HEK293 (cell line): ENCODE data around the gene GAS7.
A peak's percentile ranks its signal among the peaks of the same experiment; 100 is the strongest.

Experiments
- CTCF ChIA-PET: fragments of 350-600 bp; formaldehyde crosslinking; extraction: SDS; loops from one replicate; lab custom pipeline; 2021; ENCODE audit warnings: antibody characterized with exemption; lab: Yijun Ruan, JAX
- POLR2A ChIA-PET: fragments of 300-600 bp; formaldehyde crosslinking; extraction: SDS; loops from one replicate; lab custom pipeline; 2020; ENCODE audit warnings: antibody characterized with exemption, inconsistent platforms; lab: Yijun Ruan, JAX
- H3K27ac ChIP-seq: fragments of 200-500 bp; sonication (Bioruptor generic); 2 replicates; pipeline ENCODE4 v1.5.1; 2014; ENCODE audit warnings: low read depth, low read length, control low read depth, inconsistent platforms; ENCODE audit errors: extremely low read depth
- H3K36me3 ChIP-seq, 2 experiments: fragments of 200-500 bp in 1 of 2; sonication (Bioruptor generic) in 1 of 2; 1 replicate in 1 of 2; 2 replicates in 1 of 2; pipeline ENCODE4 v1.5.1; 2014 to 2017; ENCODE audit warnings: inconsistent platforms in 2 of 2, low read length in 2 of 2; ENCODE audit not compliant: control insufficient read depth in 2 of 2, insufficient read depth in 1 of 2
- H3K4me1 ChIP-seq: fragments of 200-500 bp; sonication (Bioruptor generic); 2 replicates; pipeline ENCODE4 v1.5.1; 2014; ENCODE audit warnings: mild to moderate bottlenecking, low read length, inconsistent platforms; ENCODE audit not compliant: control insufficient read depth, insufficient read depth
- H3K4me3 ChIP-seq: 2 replicates; pipeline ENCODE4 v1.5.1; 2011; ENCODE audit warnings: low read depth, mild to moderate bottlenecking, control low read depth, low read length, moderate library complexity
- H3K9me3 ChIP-seq: fragments of 200-500 bp; sonication (Bioruptor generic); 2 replicates; pipeline ENCODE4 v1.5.1; 2014; ENCODE audit warnings: low read depth, low read length, inconsistent platforms; ENCODE audit not compliant: control insufficient read depth, insufficient read depth
- KLF16 ChIP-seq: fragments of 450-650 bp; formaldehyde crosslinking; IDR thresholded peaks from 2 replicates; pipeline ENCODE4 v1.5.1; 2017; ENCODE audit warnings: missing biosample characterization, missing genetic modification characterization
- SP7 ChIP-seq: fragments of 450-650 bp; formaldehyde crosslinking; IDR thresholded peaks from 2 replicates; pipeline ENCODE4 v1.5.1; 2016; ENCODE audit warnings: missing biosample characterization, missing genetic modification characterization
- ZBTB21 ChIP-seq: fragments of 450-650 bp; formaldehyde crosslinking; IDR thresholded peaks from 2 replicates; pipeline ENCODE4 v1.5.1; 2017; ENCODE audit warnings: missing biosample characterization, missing genetic modification characterization
- ZFHX2 ChIP-seq: fragments of 450-650 bp; formaldehyde crosslinking; conservative IDR thresholded peaks from 2 replicates; pipeline ENCODE4 v1.5.1; 2016; ENCODE audit warnings: missing biosample characterization, missing genetic modification characterization
- ZNF10 ChIP-seq: fragments of 450-650 bp; formaldehyde crosslinking; IDR thresholded peaks from 2 replicates; pipeline ENCODE4 v1.5.1; 2017; ENCODE audit warnings: missing biosample characterization, missing genetic modification characterization
- ZNF184 ChIP-seq: fragments of 450-650 bp; IDR thresholded peaks from 2 replicates; pipeline ENCODE4 v1.5.1; 2018; ENCODE audit warnings: missing biosample characterization, mild to moderate bottlenecking, missing genetic modification characterization
- ZNF19 ChIP-seq: fragments of 450-650 bp; formaldehyde crosslinking; IDR thresholded peaks from 2 replicates; pipeline ENCODE4; 2016; ENCODE audit warnings: missing biosample characterization, missing genetic modification characterization, low read depth
- ZNF280D ChIP-seq: fragments of 450-650 bp; formaldehyde crosslinking; IDR thresholded peaks from 2 replicates; pipeline ENCODE4 v1.5.1; 2016; ENCODE audit warnings: missing biosample characterization, missing genetic modification characterization
- ZNF544 ChIP-seq: fragments of 450-650 bp; formaldehyde crosslinking; IDR thresholded peaks from 2 replicates; pipeline ENCODE4 v1.5.0; 2017; ENCODE audit warnings: missing biosample characterization, missing genetic modification characterization
- TF ChIP-seq, protein P1 (sequence below): fragments of 450-650 bp; formaldehyde crosslinking; IDR thresholded peaks from 2 replicates; pipeline ENCODE4 v1.5.1; 2016; ENCODE audit warnings: missing biosample characterization, missing genetic modification characterization
- TF ChIP-seq, protein P2 (sequence below): fragments of 450-650 bp; formaldehyde crosslinking; IDR thresholded peaks from 2 replicates; pipeline ENCODE4 v1.5.1; 2016; ENCODE audit warnings: missing biosample characterization, missing genetic modification characterization

Gene GAS7

GRCh38 chr17:9976283-9977179 lies 221.9 kb downstream of the GAS7 start:
- H3K36me3 ChIP-seq, result no peaks in the 10 kb centered on the region
- POLR2A ChIA-PET, result no interaction called here
- H3K4me3 ChIP-seq, result no peak overlapping the region
- H3K9me3 ChIP-seq, result no peaks in the 10 kb centered on the region
- TF ChIP-seq ZNF19 (tag by site-specific recombination) (no peak), SP7 (tag by site-specific recombination) (no peak), ZFHX2 (tag by site-specific recombination) (no peak), ZNF10 (tag by site-specific recombination) (no peak), ZBTB21 (tag by site-specific recombination) (no peak)
- TF ChIP-seq, protein P1, sequence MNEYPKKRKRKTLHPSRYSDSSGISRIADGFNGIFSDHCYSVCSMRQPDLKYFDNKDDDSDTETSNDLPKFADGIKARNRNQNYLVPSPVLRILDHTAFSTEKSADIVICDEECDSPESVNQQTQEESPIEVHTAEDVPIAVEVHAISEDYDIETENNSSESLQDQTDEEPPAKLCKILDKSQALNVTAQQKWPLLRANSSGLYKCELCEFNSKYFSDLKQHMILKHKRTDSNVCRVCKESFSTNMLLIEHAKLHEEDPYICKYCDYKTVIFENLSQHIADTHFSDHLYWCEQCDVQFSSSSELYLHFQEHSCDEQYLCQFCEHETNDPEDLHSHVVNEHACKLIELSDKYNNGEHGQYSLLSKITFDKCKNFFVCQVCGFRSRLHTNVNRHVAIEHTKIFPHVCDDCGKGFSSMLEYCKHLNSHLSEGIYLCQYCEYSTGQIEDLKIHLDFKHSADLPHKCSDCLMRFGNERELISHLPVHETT (tag by site-specific recombination), result no peak
- TF ChIP-seq, protein P2, sequence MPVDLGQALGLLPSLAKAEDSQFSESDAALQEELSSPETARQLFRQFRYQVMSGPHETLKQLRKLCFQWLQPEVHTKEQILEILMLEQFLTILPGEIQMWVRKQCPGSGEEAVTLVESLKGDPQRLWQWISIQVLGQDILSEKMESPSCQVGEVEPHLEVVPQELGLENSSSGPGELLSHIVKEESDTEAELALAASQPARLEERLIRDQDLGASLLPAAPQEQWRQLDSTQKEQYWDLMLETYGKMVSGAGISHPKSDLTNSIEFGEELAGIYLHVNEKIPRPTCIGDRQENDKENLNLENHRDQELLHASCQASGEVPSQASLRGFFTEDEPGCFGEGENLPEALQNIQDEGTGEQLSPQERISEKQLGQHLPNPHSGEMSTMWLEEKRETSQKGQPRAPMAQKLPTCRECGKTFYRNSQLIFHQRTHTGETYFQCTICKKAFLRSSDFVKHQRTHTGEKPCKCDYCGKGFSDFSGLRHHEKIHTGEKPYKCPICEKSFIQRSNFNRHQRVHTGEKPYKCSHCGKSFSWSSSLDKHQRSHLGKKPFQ (tag by site-specific recombination), result no peak
- no peak overlapping the region for H3K27ac ChIP-seq
- CTCF ChIA-PET, result interaction anchor here (0.6 to 10.1 kb wide), 5 partner anchors 9 to 154 kb away, joined by 3 to 135 read pairs (median 26); no protein-coding TSS in a partner anchor
- H3K4me1 ChIP-seq, result peaks cover 24% of the 10 kb centered on the region

- TF ChIP-seq ZNF544, result no peak
- TF ChIP-seq ZNF280D, result no peak
- peak; percentile 60; the same call in 1 of the 2 replicates for TF ChIP-seq ZNF184 (tag by site-specific recombination)
- no peak for TF ChIP-seq KLF16 (tag by site-specific recombination)
- Histone ChIP-seq H3K27ac (peak overlapping the region; percentile 83), H3K4me3 (no peak overlapping the region), H3K4me1 (peaks cover 25% of the 10 kb centered on the region), H3K9me3 (no peaks in the 10 kb centered on the region), H3K36me3 (no peaks in the 10 kb centered on the region)
- CTCF ChIA-PET, result interaction anchor here (0.6 to 1.3 kb wide), 5 partner anchors 9 to 675 kb away, joined by 3 to 4 read pairs (median 3); no protein-coding TSS in a partner anchor
- POLR2A ChIA-PET, result no interaction called here
Measured at GRCh38 chr17:9974448-9975381, 223.7 kb downstream of the GAS7 start.
